ENCODE measurements around the gene PDE1C. TPM values are rescaled to one million over a fixed set of nuclear protein-coding genes. Genes with fewer than 3 reads are reported as not detected.

PDE1C gene
- total and polyA plus RNA-seq, 2 donors = 2.4 to 3.1 TPM

DNA sequence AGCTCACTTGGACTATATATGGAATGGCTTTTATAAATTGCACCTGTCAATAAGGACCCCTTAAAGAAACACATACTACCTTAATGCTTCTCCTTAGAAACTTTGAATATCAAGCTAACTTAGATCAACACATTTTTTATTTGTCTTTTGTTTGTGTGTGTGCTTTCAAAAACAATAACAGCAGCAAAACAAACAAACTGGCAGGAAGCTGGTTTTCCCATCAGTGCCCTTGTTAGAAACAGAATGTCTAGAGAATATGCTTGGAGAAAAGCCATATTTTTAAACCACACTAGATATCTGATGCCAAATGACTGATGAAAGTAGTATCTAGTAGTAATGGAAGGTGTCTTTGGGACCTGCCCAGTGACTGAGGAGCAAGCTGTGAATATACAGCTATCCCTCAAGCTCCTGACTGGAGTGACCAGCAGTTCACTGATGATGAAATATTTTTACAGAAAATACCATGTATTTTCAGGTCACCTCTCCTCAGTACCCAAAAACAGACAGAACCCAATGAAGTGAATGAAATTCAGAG is 1.0 kb downstream of the PDE1C start:
- Histone ChIP-seq H3K4me1 (ENCODE audit: control insufficient read depth in 2 of 2, insufficient read depth in 2 of 2, low read length in 2 of 2) (no peaks in the 10 kb centered on the region), H3K27me3 (ENCODE audit: control insufficient read depth in 2 of 2, insufficient read depth in 1 of 2, low read length in 1 of 2) (peaks cover 18 to 35% of the 10 kb centered on the region in 2 donors), H3K4me3 (ENCODE audit: low read length in 2 of 2) (no peak overlapping the region), H3K27ac (ENCODE audit: low read depth in 1 of 2, low read length in 1 of 2) (no peak overlapping the region), H3K36me3 (ENCODE audit: control insufficient read depth in 2 of 2, insufficient read depth in 2 of 2, low read length in 1 of 2) (no peaks in the 10 kb centered on the region), H3K9me3 (ENCODE audit: control insufficient read depth in 2 of 2, insufficient read depth in 1 of 2, low read length in 1 of 2) (no peaks in the 10 kb centered on the region)
- DNase-seq (ENCODE audit: low read depth in 6 of 9, low spot score in 9 of 9) = no peak

DNA sequence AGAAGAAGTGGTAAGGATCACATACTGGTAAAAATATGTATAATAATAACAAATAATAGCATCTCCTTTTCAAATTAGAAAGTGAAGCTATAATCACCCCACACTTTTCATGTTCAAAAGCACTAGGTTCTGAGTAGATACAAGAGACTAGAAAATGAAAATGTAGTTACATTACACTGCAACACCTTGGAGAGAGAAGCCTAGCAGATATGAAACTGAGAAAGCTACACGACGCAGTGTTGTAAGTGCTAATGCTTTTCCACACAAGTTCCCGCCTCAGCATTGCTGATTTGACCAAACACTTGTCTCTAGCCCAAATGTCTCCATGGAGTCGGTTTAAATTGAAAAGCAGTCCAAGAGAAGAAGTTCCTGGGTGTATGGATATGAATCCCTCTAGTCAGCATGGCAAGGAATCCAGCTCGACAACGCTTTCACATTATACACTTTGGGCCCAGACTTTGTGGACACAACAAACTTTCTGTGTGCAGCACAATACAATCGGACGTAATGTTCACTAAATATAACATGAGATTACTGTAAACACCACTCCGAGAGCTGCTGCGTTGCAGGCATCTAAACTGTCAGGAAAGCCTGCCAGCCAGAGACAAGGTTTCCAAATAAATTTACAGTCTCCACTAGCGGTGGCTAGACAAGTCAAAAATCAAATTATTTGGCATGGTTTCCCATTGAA is 1.7 kb downstream of the PDE1C start:
- WGBS = 91% methylated on average over 11 of the region's 11 CpGs
- Histone ChIP-seq H3K9me3 (ENCODE audit: control insufficient read depth in 2 of 2, insufficient read depth in 1 of 2, low read length in 1 of 2) (no peaks in the 10 kb centered on the region), H3K27ac (ENCODE audit: low read depth in 1 of 2, low read length in 1 of 2) (no peak overlapping the region), H3K4me1 (ENCODE audit: control insufficient read depth in 2 of 2, insufficient read depth in 2 of 2, low read length in 2 of 2) (no peaks in the 10 kb centered on the region), H3K36me3 (ENCODE audit: control insufficient read depth in 2 of 2, insufficient read depth in 2 of 2, low read length in 1 of 2) (no peaks in the 10 kb centered on the region), H3K27me3 (ENCODE audit: control insufficient read depth in 2 of 2, insufficient read depth in 1 of 2, low read length in 1 of 2) (peaks cover 18 to 35% of the 10 kb centered on the region in 2 donors), H3K4me3 (ENCODE audit: low read length in 2 of 2) (no peak overlapping the region)
- DNase-seq (ENCODE audit: low read depth in 6 of 9, low spot score in 9 of 9) = no peak

DNA sequence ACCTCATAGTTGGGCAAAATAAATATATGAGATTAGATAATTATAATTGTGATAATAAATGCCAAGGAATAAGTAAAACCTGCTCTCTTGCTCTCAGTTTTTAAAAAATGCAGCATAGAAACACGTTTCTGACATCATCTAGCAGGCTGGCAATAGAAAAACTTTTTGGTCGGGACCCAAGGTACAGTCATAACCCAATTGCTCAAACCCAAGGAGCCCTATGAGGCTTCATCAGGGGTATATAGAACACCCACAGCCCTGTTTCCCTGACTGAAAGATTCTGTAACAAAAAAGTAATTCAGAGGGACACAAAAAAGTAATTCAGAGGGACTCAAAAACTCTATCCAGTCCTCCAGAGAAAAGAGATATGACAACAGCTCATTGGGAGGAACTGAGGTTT is 3.8 kb downstream of the PDE1C start:
- Histone ChIP-seq H3K4me3 (ENCODE audit: low read length in 2 of 2) (no peak overlapping the region), H3K27ac (ENCODE audit: low read depth in 1 of 2, low read length in 1 of 2) (no peak overlapping the region), H3K9me3 (ENCODE audit: control insufficient read depth in 2 of 2, insufficient read depth in 1 of 2, low read length in 1 of 2) (no peaks in the 10 kb centered on the region), H3K27me3 (ENCODE audit: control insufficient read depth in 2 of 2, insufficient read depth in 1 of 2, low read length in 1 of 2) (peaks cover 16 to 26% of the 10 kb centered on the region in 2 donors), H3K4me1 (ENCODE audit: control insufficient read depth in 2 of 2, insufficient read depth in 2 of 2, low read length in 2 of 2) (no peaks in the 10 kb centered on the region), H3K36me3 (ENCODE audit: control insufficient read depth in 2 of 2, insufficient read depth in 2 of 2, low read length in 1 of 2) (no peaks in the 10 kb centered on the region)
- DNase-seq (ENCODE audit: low read depth in 6 of 9, low spot score in 9 of 9) = no peak
- 72% methylated on average over 2 of the region's 2 CpGs for WGBS

DNA sequence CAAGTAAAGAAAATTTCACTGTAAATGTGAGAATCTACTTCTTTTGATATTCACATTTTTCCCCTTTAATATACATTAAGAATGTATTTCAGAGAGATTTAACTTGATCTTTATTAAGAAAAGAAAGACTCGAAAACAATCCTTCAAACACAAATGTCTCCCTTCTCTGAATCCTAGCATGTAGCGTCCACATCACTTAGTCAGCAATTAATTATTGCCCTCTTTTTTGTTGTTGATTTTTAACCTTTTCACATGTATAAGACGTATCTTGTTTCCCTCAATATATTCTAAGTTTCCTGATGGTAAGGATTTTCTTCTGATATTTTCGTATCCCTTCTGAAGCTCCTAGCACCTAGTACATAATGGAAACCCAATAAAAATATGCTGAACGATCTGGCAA is 6.6 kb downstream of the PDE1C start:
- 94% methylated on average over 5 of the region's 5 CpGs for WGBS
- Histone ChIP-seq H3K4me3 (ENCODE audit: low read length in 2 of 2) (no peak overlapping the region), H3K4me1 (ENCODE audit: control insufficient read depth in 2 of 2, insufficient read depth in 2 of 2, low read length in 2 of 2) (no peaks in the 10 kb centered on the region), H3K27me3 (ENCODE audit: control insufficient read depth in 2 of 2, insufficient read depth in 1 of 2, low read length in 1 of 2) (peaks cover 0 to 2% of the 10 kb centered on the region in 2 donors), H3K36me3 (ENCODE audit: control insufficient read depth in 2 of 2, insufficient read depth in 2 of 2, low read length in 1 of 2) (no peaks in the 10 kb centered on the region), H3K27ac (ENCODE audit: low read depth in 1 of 2, low read length in 1 of 2) (no peak overlapping the region), H3K9me3 (ENCODE audit: control insufficient read depth in 2 of 2, insufficient read depth in 1 of 2, low read length in 1 of 2) (no peaks in the 10 kb centered on the region)
- DNase-seq (ENCODE audit: low read depth in 6 of 9, low spot score in 9 of 9) = no peak

DNA sequence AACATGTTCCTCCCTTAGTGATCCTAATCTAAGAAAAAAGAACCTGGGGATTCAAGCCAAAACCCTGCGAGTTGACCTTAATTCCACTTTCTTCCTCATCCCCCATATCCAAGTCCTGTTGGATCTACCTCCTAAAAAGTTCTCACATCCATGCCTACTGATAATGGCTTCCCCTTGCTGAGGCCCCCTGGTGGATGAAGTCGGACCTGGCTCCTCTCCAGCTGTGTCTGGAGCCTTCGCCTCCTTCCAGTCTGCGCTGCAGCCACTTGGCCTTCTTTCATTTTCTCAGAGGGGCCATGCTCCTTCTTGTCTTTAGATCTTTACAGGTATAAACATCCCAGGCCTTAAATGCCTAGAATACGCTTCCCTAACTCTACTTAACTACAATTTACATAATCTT is 8.1 kb downstream of the PDE1C start:
- Histone ChIP-seq H3K27me3 (ENCODE audit: control insufficient read depth in 2 of 2, insufficient read depth in 1 of 2, low read length in 1 of 2) (no peaks in the 10 kb centered on the region), H3K27ac (ENCODE audit: low read depth in 1 of 2, low read length in 1 of 2) (no peak overlapping the region), H3K4me1 (ENCODE audit: control insufficient read depth in 2 of 2, insufficient read depth in 2 of 2, low read length in 2 of 2) (no peaks in the 10 kb centered on the region), H3K36me3 (ENCODE audit: control insufficient read depth in 2 of 2, insufficient read depth in 2 of 2, low read length in 1 of 2) (no peaks in the 10 kb centered on the region), H3K4me3 (ENCODE audit: low read length in 2 of 2) (no peak overlapping the region), H3K9me3 (ENCODE audit: control insufficient read depth in 2 of 2, insufficient read depth in 1 of 2, low read length in 1 of 2) (no peaks in the 10 kb centered on the region)
- 78% methylated on average over 5 of the region's 5 CpGs for WGBS
- peak in 2 of 9 donors; percentile 20 to 34 for DNase-seq (ENCODE audit: low read depth in 6 of 9, low spot score in 9 of 9)

DNA sequence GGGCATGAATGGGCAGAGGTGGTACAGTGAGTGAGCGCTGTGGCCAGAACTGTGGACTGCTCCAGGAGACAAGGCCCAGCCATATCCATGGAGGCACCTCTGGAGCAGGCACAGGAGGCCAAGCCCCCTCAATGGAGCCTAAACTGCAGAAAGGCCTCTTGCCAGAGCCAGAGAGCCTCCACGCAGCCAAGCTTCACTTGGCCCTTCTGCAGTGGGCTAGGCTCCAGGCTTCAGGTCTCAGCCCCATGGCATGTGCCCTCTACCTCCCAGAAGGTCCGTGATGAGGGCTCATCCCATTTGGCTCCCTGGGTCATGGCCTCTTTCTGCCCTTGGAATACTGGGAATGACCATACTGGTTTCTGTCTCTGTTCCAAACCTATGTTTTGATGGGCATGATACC is 8.9 kb downstream of the PDE1C start:
- no peak for DNase-seq (ENCODE audit: low read depth in 6 of 9, low spot score in 9 of 9)
- 96% methylated on average over 3 of the region's 3 CpGs for WGBS
- Histone ChIP-seq H3K4me3 (ENCODE audit: low read length in 2 of 2) (no peak overlapping the region), H3K36me3 (ENCODE audit: control insufficient read depth in 2 of 2, insufficient read depth in 2 of 2, low read length in 1 of 2) (no peaks in the 10 kb centered on the region), H3K4me1 (ENCODE audit: control insufficient read depth in 2 of 2, insufficient read depth in 2 of 2, low read length in 2 of 2) (no peaks in the 10 kb centered on the region), H3K27me3 (ENCODE audit: control insufficient read depth in 2 of 2, insufficient read depth in 1 of 2, low read length in 1 of 2) (no peaks in the 10 kb centered on the region), H3K9me3 (ENCODE audit: control insufficient read depth in 2 of 2, insufficient read depth in 1 of 2, low read length in 1 of 2) (no peaks in the 10 kb centered on the region), H3K27ac (ENCODE audit: low read depth in 1 of 2, low read length in 1 of 2) (no peak overlapping the region)

DNA sequence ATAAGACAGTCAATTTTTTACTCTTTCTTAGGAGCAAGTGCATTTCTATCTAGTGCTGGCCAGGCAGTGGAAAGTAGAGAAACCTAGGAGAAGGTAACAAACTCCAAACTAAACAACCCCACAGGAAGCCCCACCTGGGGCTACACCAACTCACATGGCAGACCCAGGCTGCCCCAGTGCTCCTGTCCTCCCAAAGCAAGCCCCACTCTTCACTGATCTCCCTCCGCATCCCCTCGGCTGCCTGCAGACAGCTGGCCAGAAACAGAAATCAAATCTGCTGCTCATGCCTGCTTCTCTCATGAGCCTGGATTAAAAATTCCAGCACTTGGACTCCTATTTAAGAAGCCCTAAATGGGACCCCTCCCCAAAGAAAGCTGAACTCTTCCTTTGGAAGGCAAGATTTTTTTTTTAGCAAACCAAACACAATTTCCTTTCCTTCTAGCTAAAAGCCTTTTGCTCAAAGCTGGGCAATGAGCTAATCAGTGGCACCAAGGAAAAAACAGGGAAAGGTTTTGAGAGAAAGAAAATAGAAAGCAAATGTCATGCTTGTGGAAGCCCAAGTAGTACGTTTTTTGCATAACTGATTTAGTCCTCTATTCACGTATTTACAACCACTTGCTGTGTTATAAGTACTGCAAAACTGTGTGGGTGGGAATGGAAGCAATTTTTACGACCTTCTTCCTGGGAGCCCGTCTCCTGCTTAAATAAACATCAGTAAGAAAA is 10.8 kb downstream of the PDE1C start:
- no peaks in the 10 kb centered on the region for H3K36me3 ChIP-seq (ENCODE audit: control insufficient read depth in 2 of 2, insufficient read depth in 2 of 2, low read length in 1 of 2)
- H3K4me3 ChIP-seq (ENCODE audit: low read length in 2 of 2) = no peak overlapping the region
- no peak overlapping the region for H3K27ac ChIP-seq (ENCODE audit: low read depth in 1 of 2, low read length in 1 of 2)
- WGBS = 92% methylated on average over 6 of the region's 6 CpGs
- H3K4me1 ChIP-seq (ENCODE audit: control insufficient read depth in 2 of 2, insufficient read depth in 2 of 2, low read length in 2 of 2) = no peaks in the 10 kb centered on the region
- no peaks in the 10 kb centered on the region for H3K9me3 ChIP-seq (ENCODE audit: control insufficient read depth in 2 of 2, insufficient read depth in 1 of 2, low read length in 1 of 2)
- no peaks in the 10 kb centered on the region for H3K27me3 ChIP-seq (ENCODE audit: control insufficient read depth in 2 of 2, insufficient read depth in 1 of 2, low read length in 1 of 2)
- DNase-seq (ENCODE audit: low read depth in 6 of 9, low spot score in 9 of 9) = no peak

DNA sequence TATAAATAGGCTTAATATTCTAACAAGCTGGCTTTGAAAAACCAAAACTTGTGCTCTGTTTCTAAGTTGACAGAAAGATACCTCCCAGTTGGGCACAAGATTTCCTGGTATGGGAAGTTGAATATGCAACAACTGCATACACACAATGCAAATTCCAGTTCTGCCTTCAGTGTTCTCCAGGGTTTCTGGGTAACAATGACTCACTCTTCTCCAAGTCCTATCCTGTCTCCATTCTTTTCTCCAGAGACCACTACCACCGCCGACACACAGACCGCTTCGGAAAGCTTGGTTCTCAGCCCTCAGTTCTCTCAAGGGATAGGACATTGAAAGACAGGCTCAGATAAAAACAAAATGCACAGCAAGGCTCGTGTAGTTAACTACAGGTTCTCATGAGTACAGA is 12.2 kb downstream of the PDE1C start:
- no peaks in the 10 kb centered on the region for H3K9me3 ChIP-seq (ENCODE audit: control insufficient read depth in 2 of 2, insufficient read depth in 1 of 2, low read length in 1 of 2)
- H3K27me3 ChIP-seq (ENCODE audit: control insufficient read depth in 2 of 2, insufficient read depth in 1 of 2, low read length in 1 of 2) = no peaks in the 10 kb centered on the region
- no peaks in the 10 kb centered on the region for H3K4me1 ChIP-seq (ENCODE audit: control insufficient read depth in 2 of 2, insufficient read depth in 2 of 2, low read length in 2 of 2)
- H3K36me3 ChIP-seq (ENCODE audit: control insufficient read depth in 2 of 2, insufficient read depth in 2 of 2, low read length in 1 of 2) = no peaks in the 10 kb centered on the region
- H3K4me3 ChIP-seq (ENCODE audit: low read length in 2 of 2) = no peak overlapping the region
- DNase-seq (ENCODE audit: low read depth in 6 of 9, low spot score in 9 of 9) = no peak
- WGBS = 95% methylated on average over 5 of the region's 5 CpGs
- H3K27ac ChIP-seq (ENCODE audit: low read depth in 1 of 2, low read length in 1 of 2) = no peak overlapping the region

DNA sequence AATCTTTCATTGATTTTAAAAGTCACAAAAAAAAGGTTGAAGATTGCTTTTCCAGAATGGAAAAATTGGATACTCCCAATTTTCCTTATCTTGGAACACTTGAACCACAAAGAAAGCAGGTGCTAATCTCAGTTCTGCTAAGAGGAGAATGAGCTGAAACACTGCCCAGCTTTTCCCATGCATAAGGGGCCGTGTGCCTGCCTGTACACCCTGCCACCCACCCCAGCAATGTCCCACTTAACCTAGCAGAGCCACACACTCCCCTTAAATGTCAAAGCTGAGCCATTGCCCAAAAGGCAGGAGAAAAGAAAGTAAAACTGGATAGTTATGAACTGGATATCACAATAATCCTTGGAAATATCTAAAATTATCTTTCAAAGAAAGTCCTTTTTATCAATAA is 13.4 kb downstream of the PDE1C start:
- Histone ChIP-seq H3K4me1 (ENCODE audit: control insufficient read depth in 2 of 2, insufficient read depth in 2 of 2, low read length in 2 of 2) (no peaks in the 10 kb centered on the region), H3K4me3 (ENCODE audit: low read length in 2 of 2) (no peak overlapping the region), H3K27ac (ENCODE audit: low read depth in 1 of 2, low read length in 1 of 2) (no peak overlapping the region), H3K27me3 (ENCODE audit: control insufficient read depth in 2 of 2, insufficient read depth in 1 of 2, low read length in 1 of 2) (no peaks in the 10 kb centered on the region), H3K9me3 (ENCODE audit: control insufficient read depth in 2 of 2, insufficient read depth in 1 of 2, low read length in 1 of 2) (no peaks in the 10 kb centered on the region), H3K36me3 (ENCODE audit: control insufficient read depth in 2 of 2, insufficient read depth in 2 of 2, low read length in 1 of 2) (no peaks in the 10 kb centered on the region)
- no peak for DNase-seq (ENCODE audit: low read depth in 6 of 9, low spot score in 9 of 9)
- 77% methylated on average over 1 of the region's 1 CpG for WGBS
